ENCODE results near the gene DGCR8. TPM values are rescaled to one million over a fixed set of nuclear protein-coding genes. Genes with fewer than 3 reads are reported as not detected.
A peak's percentile ranks its signal among the peaks of the same experiment; 100 is the strongest.

DGCR8 gene
- total RNA-seq, 1 donor from 2014 or later = 30.5 TPM

DNA sequence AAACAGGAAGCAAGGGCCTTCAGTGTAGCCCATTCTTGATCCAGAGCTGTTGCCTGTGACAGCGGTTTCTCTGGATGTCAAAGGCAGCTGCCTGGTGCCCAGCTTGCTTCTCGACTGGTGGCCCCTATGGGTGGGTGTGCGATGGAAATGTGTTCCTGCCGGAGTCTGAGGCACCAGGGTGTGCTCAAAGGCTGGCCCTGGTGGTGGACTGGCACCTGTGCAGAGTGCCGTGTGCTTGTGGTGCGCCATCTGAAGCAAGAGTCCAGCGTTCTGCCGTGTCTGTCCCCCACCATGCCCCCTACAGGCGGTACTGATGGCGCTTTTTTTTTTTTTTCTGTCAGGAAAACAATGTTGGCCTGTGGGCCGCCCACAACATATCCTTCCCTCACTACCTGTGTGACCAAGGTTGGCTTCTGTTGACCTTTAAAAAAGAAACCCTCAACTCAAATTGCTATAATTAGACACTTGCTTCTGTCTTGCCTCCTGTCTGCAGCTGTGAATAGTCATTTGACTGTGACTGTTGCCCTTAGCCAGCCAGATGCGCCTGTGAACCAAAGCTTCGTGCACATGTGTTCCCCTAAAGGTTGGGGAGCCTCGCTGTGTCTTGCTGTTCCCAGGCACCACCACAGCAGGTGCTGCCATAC, 31.1 kb downstream of the DGCR8 start:
- TF ChIP-seq, protein P1, sequence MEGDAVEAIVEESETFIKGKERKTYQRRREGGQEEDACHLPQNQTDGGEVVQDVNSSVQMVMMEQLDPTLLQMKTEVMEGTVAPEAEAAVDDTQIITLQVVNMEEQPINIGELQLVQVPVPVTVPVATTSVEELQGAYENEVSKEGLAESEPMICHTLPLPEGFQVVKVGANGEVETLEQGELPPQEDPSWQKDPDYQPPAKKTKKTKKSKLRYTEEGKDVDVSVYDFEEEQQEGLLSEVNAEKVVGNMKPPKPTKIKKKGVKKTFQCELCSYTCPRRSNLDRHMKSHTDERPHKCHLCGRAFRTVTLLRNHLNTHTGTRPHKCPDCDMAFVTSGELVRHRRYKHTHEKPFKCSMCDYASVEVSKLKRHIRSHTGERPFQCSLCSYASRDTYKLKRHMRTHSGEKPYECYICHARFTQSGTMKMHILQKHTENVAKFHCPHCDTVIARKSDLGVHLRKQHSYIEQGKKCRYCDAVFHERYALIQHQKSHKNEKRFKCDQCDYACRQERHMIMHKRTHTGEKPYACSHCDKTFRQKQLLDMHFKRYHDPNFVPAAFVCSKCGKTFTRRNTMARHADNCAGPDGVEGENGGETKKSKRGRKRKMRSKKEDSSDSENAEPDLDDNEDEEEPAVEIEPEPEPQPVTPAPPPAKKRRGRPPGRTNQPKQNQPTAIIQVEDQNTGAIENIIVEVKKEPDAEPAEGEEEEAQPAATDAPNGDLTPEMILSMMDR (IDR thresholded peaks at IDR 0.05; ENCODE audit: insufficient read depth, low read length, severe bottlenecking) = peak; percentile 43
- Histone ChIP-seq H3K36me3 (ENCODE audit: control insufficient read depth, insufficient read depth, low read length) (peaks cover 58% of the 10 kb centered on the region), H3K4me3 (ENCODE audit: low read depth, low read length) (no peak overlapping the region), H3K27me3 (ENCODE audit: control insufficient read depth, insufficient read depth, low read length) (no peaks in the 10 kb centered on the region)
- FAIRE-seq (no peak), DNase-seq (ENCODE audit: low read depth) (peak; percentile 11)

DNA sequence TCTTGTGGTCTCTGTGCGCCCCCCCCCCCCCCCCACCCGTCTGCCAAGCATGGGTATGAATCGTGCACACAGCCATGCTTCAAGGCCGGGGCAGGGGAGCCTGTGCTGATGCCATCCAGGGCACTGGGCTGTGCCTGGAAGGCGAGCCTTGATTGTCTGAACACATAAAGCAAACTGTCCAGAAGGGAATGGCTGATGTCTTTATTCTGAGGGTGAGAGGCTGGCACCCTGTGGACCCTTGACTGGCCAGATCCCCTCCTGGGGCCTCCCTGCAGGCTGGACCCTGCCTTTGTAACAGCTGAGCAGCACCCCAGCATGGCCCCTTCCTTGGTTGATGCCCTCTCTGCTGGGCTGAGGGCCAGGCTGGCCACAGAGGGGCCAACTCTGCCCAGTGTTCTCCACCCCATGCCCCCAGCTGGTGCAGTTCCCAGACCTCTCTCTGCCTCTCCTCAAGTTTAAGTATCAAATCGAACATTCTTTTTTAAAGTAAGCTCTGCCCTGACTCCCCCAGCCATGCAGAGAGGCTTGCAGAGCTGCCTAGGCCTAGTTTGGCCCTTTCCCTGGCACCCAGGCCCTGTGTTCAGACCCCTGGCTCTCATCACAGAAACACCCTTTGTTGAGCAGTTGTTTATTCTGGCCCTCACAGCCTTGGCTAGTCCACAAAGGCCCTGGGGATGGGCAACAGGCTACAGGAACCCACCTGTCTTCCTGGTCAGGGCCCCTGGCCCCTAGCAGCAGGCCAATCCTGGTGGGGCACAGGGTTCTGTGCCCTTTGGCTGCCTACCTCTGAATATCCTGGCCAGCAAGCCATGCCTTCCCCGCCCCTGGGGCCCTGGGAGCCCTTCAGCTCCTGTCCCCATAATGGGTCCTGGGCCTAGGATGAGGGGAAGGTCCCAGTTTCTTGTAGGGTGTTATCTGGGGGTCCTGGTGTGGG, 31.9 kb downstream of the DGCR8 start:
- TF ChIP-seq, protein P1 (IDR thresholded peaks at IDR 0.05; ENCODE audit: insufficient read depth, low read length, severe bottlenecking) = no peak
- Histone ChIP-seq H3K36me3 (ENCODE audit: control insufficient read depth, insufficient read depth, low read length) (peaks cover 51% of the 10 kb centered on the region), H3K27me3 (ENCODE audit: control insufficient read depth, insufficient read depth, low read length) (no peaks in the 10 kb centered on the region), H3K4me3 (ENCODE audit: low read depth, low read length) (no peak overlapping the region)
- no peak for DNase-seq (ENCODE audit: low read depth)
- FAIRE-seq = no peak

DNA sequence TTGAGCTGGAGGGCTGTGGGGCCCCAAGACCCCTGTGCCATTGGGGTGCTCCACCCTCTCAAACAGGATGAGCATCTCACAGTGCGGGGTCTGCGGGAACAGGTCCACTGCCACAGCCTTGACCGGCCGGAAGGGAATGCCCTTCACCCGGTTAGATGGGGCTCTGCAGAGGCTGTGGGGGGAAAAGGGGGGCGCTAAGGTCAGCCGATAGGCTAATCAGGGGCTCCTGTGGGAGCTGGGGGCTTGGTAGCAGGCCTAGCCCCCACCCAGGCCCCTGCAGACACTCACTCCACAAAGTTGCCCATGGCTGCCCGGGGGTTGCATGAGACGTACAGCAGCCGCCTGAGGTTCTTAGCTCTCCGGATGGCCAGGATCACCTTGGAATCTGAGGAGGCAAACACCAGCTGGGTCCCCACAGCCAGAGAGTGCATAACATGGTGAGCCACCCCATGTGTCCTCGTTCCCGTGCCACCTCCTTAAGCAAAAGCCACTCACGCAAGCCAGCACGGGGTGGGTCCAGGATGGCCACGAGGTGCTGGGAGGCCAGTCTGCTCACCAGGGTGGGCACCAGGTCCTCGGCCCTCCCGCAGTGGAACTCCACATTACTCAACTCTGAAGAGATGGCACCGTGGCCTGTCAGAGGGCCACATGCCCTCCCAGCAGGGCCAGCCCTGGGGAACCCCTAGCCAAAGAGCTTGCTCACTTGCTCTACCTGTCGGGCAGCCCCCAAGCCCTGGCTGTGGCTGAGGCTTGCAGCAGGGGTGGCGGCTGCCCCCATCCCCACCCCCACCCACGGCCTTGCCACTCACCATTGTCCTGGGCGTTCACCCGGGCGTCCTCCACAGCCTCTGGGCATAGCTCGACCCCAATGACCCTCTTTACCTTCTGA, 32.8 kb downstream of the DGCR8 start:
- Histone ChIP-seq H3K27me3 (ENCODE audit: control insufficient read depth, insufficient read depth, low read length) (no peaks in the 10 kb centered on the region), H3K4me3 (ENCODE audit: low read depth, low read length) (no peak overlapping the region), H3K36me3 (ENCODE audit: control insufficient read depth, insufficient read depth, low read length) (peaks cover 45% of the 10 kb centered on the region)
- TF ChIP-seq, protein P1 (IDR thresholded peaks at IDR 0.05; ENCODE audit: insufficient read depth, low read length, severe bottlenecking) = no peak
- FAIRE-seq = no peak
- DNase-seq (ENCODE audit: low read depth) = no peak

DNA sequence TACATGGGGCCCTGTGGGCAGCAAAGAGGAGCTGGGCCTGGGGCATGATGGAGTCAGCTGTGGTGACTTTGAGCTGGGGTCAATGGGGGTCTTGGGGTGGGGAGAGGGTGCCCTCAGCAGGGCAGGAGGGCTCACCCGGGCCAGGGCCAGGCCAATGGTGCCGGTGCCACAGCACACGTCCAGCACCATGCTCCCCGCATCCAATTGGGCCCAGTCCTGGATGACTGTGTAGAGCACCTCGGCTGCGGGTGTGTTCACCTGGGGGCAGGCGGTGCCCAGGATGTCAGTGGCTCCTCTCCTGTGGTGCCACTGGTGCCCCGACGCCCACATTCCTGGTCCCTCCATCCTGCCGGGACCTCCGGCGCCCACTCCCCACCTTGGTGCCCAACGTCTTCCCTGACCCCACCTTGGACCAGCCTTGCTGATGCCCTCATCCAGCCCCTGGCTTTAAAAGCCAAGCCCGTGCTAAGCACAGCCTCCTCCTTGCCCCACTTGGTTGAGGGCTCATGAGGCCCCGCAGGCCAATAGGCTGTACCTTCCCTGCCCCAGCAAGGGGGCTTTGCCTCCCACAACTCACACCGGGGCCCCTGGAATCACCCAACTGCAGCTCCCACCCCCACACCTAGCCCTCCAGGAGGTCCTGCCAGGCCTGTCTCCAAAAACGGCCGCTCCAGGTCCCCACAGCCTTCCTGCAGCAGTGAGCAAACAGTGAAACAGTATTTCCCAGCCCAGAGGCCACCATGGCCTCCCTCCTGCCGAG, 33.7 kb downstream of the DGCR8 start:
- no peaks in the 10 kb centered on the region for H3K27me3 ChIP-seq (ENCODE audit: control insufficient read depth, insufficient read depth, low read length)
- FAIRE-seq (no peak), DNase-seq (ENCODE audit: low read depth) (no peak)
- H3K36me3 ChIP-seq (ENCODE audit: control insufficient read depth, insufficient read depth, low read length) = peaks cover 40% of the 10 kb centered on the region
- no peak overlapping the region for H3K4me3 ChIP-seq (ENCODE audit: low read depth, low read length)
- TF ChIP-seq, protein P1 (IDR thresholded peaks at IDR 0.05; ENCODE audit: insufficient read depth, low read length, severe bottlenecking) = no peak
